ENCODE results near the gene ETV3L.

Gene ETV3L

GRCh38 chr1:157050836-157051235, 48.8 kb downstream of the ETV3L start:
- Histone ChIP-seq H3K9me3 (ENCODE audit: control insufficient read depth, insufficient read depth, low read depth, low read length) (no peaks in the 10 kb centered on the region), H3K4me3 (ENCODE audit: low read depth, low read length) (no peak overlapping the region), H3K27ac (ENCODE audit: extremely low read depth, low read depth, low read length) (no peak overlapping the region), H3K36me3 (ENCODE audit: control insufficient read depth in 2 of 2, insufficient read depth in 1 of 2, low read length in 2 of 2) (no peaks in the 10 kb centered on the region), H3K4me1 (ENCODE audit: control insufficient read depth, insufficient read depth, low read length) (no peaks in the 10 kb centered on the region)
- CTCF ChIA-PET, result interaction anchor here (0.6 to 1.6 kb wide), 4 partner anchors 8 to 53 kb away, joined by 3 to 5 read pairs (median 4); no protein-coding TSS in a partner anchor
- POLR2A ChIA-PET, result no interaction called here
- TF ChIP-seq GLIS1 (tag by site-specific recombination; IDR thresholded peaks at IDR 0.05) (peak; percentile 32; the same call in 1 of the 2 replicates), ZXDB (tag by site-specific recombination; IDR thresholded peaks at IDR 0.05) (no peak)

DNA sequence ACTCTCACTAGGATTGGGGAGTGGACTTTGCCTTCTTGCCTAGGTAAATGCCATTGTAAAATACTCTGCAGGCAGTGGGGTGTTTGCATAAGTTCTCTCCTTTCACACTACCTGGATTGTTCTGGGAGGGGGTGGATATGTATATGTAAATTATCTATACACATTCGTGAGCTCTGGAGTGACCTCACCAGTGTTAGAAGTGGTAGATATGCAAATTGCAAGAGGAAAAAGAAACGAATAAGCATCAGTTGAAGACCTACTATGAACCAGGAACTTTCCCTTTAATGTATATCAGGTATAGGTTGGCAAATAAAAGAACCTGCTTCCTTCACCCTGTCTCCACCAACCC, 52.6 kb downstream of the ETV3L start:
- POLR2A ChIA-PET, result no interaction called here
- Histone ChIP-seq H3K36me3 (ENCODE audit: control insufficient read depth in 2 of 2, insufficient read depth in 1 of 2, low read length in 2 of 2) (no peaks in the 10 kb centered on the region), H3K27ac (ENCODE audit: extremely low read depth, low read depth, low read length) (no peak overlapping the region), H3K9me3 (ENCODE audit: control insufficient read depth, insufficient read depth, low read depth, low read length) (no peaks in the 10 kb centered on the region), H3K4me3 (ENCODE audit: low read depth, low read length) (no peak overlapping the region), H3K4me1 (ENCODE audit: control insufficient read depth, insufficient read depth, low read length) (peaks cover 20% of the 10 kb centered on the region)
- TF ChIP-seq ZNF10 (tag by site-specific recombination; IDR thresholded peaks at IDR 0.05) (0 out of 2 replicates have a peak, but pooled peaks have one; percentile 21), ZNF768 (tag by site-specific recombination; IDR thresholded peaks at IDR 0.05) (no peak)
- CTCF ChIA-PET, result no interaction called here

DNA sequence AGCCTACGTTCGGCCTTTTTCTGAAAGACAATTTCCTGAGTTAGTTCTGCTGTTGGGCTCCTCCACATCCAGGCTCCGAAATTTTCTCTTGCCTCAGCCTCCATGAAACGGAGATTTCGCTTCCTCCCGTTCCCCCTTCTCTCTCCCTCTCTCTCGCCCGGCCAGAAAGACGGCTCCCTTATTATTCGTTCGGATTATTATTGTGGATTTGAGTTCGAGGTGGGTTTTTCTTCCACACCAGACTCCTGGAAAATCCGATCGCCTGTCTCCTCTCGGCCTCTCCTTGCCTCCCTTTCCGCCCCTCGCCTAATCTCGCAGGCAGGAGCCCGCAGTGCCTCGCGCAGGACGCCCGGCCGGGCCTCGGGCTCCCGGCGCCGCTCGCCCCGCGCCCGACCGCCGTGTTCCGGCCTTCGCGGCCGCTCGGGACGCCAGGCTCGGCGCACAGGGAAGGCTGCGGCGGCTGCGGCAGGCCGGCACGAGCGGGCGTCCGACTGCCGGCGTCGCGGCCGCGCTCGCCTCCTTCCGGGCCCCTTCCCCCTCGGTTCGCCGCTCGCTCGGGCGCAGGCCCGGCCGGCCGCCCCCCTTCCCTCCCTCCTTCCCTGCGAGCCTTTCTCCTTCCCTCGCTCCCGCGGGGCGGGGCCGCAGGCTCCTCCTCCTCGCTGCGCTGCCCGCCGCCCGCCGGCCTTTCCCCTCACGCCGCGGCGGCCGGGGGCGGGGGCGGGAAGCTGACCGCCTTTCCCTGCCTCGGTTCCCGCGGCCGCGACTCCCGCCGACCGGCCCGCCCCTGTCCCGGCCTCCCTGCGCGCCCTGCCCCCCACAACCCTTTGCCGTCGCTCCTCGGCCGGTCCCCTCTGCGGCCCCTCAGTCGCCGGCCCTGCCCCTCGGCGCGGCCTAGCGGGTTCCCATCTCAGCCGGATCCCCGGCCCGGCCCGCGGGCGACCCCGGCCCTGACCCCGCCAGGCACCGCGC, 54.1 kb downstream of the ETV3L start, which contains the start of gene ARHGEF11:
Gene ARHGEF11 (minus strand): TSS at position 493 of the 969 bp plus-strand sequence. CDS start 1,412 bp downstream, outside the sequence.
- POLR2A ChIA-PET, result no interaction called here
- Histone ChIP-seq H3K9me3 (ENCODE audit: control insufficient read depth, insufficient read depth, low read depth, low read length) (no peaks in the 10 kb centered on the region), H3K4me1 (ENCODE audit: control insufficient read depth, insufficient read depth, low read length) (peaks cover 20% of the 10 kb centered on the region), H3K27ac (ENCODE audit: extremely low read depth, low read depth, low read length) (peak within 1 kb of the TSS; percentile 95), H3K4me3 (ENCODE audit: low read depth, low read length) (peak within 1 kb of the TSS; percentile 69), H3K36me3 (ENCODE audit: control insufficient read depth in 2 of 2, insufficient read depth in 1 of 2, low read length in 2 of 2) (no peaks in the 10 kb centered on the region)
- CTCF ChIA-PET, result interaction anchor here (0.6 to 0.7 kb wide), 3 partner anchors 27 to 219 kb away, joined by 3 to 4 read pairs (median 3); no protein-coding TSS in a partner anchor
- no peak for TF ChIP-seq ZNF623 (tag by site-specific recombination; IDR thresholded peaks at IDR 0.05)
- TF ChIP-seq ZNF211 (tag by site-specific recombination; IDR thresholded peaks at IDR 0.05; ENCODE audit: low read depth), result no peak
- 0 out of 2 replicates have a peak, but pooled peaks have one; percentile 4 for TF ChIP-seq SP2 (tag by site-specific recombination; IDR thresholded peaks at IDR 0.05)
- TF ChIP-seq ZNF585B (tag by site-specific recombination; IDR thresholded peaks at IDR 0.05), result no peak
- no peak; the same call in 1 of the 2 replicates for TF ChIP-seq ZNF10 (tag by site-specific recombination; IDR thresholded peaks at IDR 0.05)
- no peak for TF ChIP-seq HOXC10 (CRISPR knock-in tag; IDR thresholded peaks at IDR 0.05)
- peak; percentile 55 for TF ChIP-seq ZNF600 (tag by site-specific recombination; IDR thresholded peaks at IDR 0.05)
- TF ChIP-seq, protein P1, sequence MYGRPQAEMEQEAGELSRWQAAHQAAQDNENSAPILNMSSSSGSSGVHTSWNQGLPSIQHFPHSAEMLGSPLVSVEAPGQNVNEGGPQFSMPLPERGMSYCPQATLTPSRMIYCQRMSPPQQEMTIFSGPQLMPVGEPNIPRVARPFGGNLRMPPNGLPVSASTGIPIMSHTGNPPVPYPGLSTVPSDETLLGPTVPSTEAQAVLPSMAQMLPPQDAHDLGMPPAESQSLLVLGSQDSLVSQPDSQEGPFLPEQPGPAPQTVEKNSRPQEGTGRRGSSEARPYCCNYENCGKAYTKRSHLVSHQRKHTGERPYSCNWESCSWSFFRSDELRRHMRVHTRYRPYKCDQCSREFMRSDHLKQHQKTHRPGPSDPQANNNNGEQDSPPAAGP (tag by site-specific recombination; IDR thresholded peaks at IDR 0.05), result no peak
- TF ChIP-seq ZNF121 (tag by site-specific recombination; IDR thresholded peaks at IDR 0.05), result no peak
- TF ChIP-seq, protein P2, sequence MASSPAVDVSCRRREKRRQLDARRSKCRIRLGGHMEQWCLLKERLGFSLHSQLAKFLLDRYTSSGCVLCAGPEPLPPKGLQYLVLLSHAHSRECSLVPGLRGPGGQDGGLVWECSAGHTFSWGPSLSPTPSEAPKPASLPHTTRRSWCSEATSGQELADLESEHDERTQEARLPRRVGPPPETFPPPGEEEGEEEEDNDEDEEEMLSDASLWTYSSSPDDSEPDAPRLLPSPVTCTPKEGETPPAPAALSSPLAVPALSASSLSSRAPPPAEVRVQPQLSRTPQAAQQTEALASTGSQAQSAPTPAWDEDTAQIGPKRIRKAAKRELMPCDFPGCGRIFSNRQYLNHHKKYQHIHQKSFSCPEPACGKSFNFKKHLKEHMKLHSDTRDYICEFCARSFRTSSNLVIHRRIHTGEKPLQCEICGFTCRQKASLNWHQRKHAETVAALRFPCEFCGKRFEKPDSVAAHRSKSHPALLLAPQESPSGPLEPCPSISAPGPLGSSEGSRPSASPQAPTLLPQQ (tag by site-specific recombination; IDR thresholded peaks at IDR 0.05), result no peak
- no peak for TF ChIP-seq ZNF354C (tag by site-specific recombination; IDR thresholded peaks at IDR 0.05; ENCODE audit: borderline replicate concordance, low read depth)
- peak; percentile 80; the same call in 1 of the 2 replicates for TF ChIP-seq ZNF76 (tag by site-specific recombination; IDR thresholded peaks at IDR 0.05; ENCODE audit: borderline replicate concordance, low read depth)
- no peak for TF ChIP-seq ZNF747 (tag by site-specific recombination; IDR thresholded peaks at IDR 0.05)
- TF ChIP-seq ZSCAN23 (tag by site-specific recombination; IDR thresholded peaks at IDR 0.05), result no peak
- TF ChIP-seq, protein P3, sequence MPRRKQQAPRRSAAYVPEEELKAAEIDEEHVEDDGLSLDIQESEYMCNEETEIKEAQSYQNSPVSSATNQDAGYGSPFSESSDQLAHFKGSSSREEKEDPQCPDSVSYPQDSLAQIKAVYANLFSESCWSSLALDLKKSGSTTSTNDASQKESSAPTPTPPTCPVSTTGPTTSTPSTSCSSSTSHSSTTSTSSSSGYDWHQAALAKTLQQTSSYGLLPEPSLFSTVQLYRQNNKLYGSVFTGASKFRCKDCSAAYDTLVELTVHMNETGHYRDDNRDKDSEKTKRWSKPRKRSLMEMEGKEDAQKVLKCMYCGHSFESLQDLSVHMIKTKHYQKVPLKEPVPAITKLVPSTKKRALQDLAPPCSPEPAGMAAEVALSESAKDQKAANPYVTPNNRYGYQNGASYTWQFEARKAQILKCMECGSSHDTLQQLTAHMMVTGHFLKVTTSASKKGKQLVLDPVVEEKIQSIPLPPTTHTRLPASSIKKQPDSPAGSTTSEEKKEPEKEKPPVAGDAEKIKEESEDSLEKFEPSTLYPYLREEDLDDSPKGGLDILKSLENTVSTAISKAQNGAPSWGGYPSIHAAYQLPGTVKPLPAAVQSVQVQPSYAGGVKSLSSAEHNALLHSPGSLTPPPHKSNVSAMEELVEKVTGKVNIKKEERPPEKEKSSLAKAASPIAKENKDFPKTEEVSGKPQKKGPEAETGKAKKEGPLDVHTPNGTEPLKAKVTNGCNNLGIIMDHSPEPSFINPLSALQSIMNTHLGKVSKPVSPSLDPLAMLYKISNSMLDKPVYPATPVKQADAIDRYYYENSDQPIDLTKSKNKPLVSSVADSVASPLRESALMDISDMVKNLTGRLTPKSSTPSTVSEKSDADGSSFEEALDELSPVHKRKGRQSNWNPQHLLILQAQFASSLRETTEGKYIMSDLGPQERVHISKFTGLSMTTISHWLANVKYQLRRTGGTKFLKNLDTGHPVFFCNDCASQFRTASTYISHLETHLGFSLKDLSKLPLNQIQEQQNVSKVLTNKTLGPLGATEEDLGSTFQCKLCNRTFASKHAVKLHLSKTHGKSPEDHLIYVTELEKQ (tag by site-specific recombination; IDR thresholded peaks at IDR 0.05; ENCODE audit: borderline replicate concordance), result no peak
- no peak for TF ChIP-seq ZNF426 (tag by site-specific recombination; IDR thresholded peaks at IDR 0.05)
- no peak for TF ChIP-seq ZNF530 (tag by site-specific recombination; IDR thresholded peaks at IDR 0.05; ENCODE audit: low read depth)
- TF ChIP-seq MZF1 (tag by site-specific recombination; IDR thresholded peaks at IDR 0.05; ENCODE audit: borderline replicate concordance), result no peak
- TF ChIP-seq ZNF580 (tag by site-specific recombination; IDR thresholded peaks at IDR 0.05), result no peak
- no peak for TF ChIP-seq ZBTB1 (tag by site-specific recombination; IDR thresholded peaks at IDR 0.05)
- no peak for TF ChIP-seq GLI2 (tag by site-specific recombination; IDR thresholded peaks at IDR 0.05; ENCODE audit: borderline replicate concordance, low read depth)
- no peak for TF ChIP-seq ZNF571 (tag by site-specific recombination; IDR thresholded peaks at IDR 0.05)

Measured in HEK293 (cell line).